ENCODE results near the gene TSPAN15.

DNA sequence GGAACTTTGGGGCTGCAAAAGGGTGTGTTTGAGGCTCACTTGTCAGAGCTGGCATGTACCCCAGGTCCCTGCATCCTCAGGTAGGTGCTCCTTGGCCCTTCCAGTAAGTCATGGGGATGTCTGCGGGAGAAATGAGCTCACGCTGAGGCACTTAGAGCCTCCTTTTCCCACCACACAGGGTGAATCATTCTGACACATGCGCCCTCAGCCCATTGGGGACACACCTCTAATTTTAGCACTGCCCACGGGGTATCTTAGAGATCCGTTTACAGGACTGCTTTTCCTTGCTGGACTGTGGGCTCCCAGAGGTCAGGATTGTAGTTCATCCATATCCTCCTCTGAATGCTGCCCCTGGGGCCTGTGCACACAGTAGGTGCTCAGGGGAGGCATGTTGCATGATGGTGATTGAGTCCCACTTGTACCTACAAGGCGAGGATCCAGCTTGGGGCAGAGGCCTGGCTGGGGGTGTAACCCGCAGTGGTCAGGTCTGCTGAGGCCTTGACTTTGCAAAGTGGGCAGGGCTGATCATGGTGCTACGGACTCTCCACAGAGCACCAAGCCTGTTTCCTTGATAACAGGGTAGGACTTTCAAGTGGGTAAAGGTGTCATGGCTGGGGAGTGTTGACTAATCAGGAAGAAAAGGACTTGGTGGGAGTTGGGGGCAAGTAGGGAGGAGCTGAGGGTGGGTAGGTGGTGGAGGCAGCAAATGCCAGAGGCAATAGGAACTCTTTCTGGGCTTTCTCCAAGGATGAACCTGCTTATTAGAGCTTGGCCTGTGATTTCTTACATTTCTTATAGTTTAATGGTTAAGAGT lies 5.8 kb downstream of the TSPAN15 start:
- no peak for TF ChIP-seq EP300 (IDR thresholded peaks at IDR 0.05)
- TF ChIP-seq, protein P1, sequence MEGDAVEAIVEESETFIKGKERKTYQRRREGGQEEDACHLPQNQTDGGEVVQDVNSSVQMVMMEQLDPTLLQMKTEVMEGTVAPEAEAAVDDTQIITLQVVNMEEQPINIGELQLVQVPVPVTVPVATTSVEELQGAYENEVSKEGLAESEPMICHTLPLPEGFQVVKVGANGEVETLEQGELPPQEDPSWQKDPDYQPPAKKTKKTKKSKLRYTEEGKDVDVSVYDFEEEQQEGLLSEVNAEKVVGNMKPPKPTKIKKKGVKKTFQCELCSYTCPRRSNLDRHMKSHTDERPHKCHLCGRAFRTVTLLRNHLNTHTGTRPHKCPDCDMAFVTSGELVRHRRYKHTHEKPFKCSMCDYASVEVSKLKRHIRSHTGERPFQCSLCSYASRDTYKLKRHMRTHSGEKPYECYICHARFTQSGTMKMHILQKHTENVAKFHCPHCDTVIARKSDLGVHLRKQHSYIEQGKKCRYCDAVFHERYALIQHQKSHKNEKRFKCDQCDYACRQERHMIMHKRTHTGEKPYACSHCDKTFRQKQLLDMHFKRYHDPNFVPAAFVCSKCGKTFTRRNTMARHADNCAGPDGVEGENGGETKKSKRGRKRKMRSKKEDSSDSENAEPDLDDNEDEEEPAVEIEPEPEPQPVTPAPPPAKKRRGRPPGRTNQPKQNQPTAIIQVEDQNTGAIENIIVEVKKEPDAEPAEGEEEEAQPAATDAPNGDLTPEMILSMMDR (IDR thresholded peaks at IDR 0.05), result no peak
